Measurements from ENCODE around the gene TSPO2. TPM values are rescaled to one million over a fixed set of nuclear protein-coding genes. Genes with fewer than 3 reads are reported as not detected.

TSPO2 gene
- total and polyA plus RNA-seq, 9 of the 15 experiments (the other 6 are each of a cell fraction or from before 2014, with no cell fraction given), result not detected

DNA sequence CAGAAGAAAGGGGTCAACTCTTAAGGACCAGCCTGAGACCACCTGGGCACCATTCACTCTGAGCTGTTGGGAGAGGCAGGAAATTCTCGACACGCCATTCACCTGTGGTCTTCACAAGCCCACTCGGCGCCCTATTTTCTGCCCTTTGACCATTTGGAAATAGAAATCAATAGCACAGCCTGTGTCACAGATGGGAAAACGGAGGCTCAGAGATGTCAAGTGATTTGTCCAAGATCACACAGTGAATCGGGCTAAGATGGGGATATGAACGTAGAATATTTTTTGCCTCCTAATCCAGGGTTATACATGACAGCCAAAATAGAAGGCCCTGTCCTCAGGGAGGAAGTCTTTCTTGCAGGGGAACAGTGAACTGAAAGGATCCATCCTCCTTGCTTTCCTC lies 7.7 kb downstream of the TSPO2 start:
- no peak for TF ChIP-seq ATF1 (CRISPR knock-in tag; IDR thresholded peaks at IDR 0.05)
- no peak for TF ChIP-seq ATF1 (tag; IDR thresholded peaks at IDR 0.05)
- TF ChIP-seq MYBL2 (IDR thresholded peaks at IDR 0.05; ENCODE audit: low read depth), result no peak
- no peak for TF ChIP-seq MYBL2 (CRISPR knock-in tag; IDR thresholded peaks at IDR 0.05; ENCODE audit: borderline replicate concordance)
- no peak for TF ChIP-seq ATF7 (IDR thresholded peaks at IDR 0.05)
- no peak for TF ChIP-seq ZNF408 (CRISPR knock-in tag; IDR thresholded peaks at IDR 0.05; ENCODE audit: low read depth)
- peak; percentile 35 for TF ChIP-seq ZFP36 (IDR thresholded peaks at IDR 0.05; ENCODE audit: low read depth, low read length, partially characterized antibody)
- no peak for TF ChIP-seq HNRNPUL1 (IDR thresholded peaks at IDR 0.05; ENCODE audit: low read length)
- TF ChIP-seq RBM25 (IDR thresholded peaks at IDR 0.05; ENCODE audit: low read depth, low read length, severe bottlenecking), result peak; percentile 70
- TF ChIP-seq BCOR (IDR thresholded peaks at IDR 0.05), result 0 out of 2 replicates have a peak, but pooled peaks have one; percentile 17
- TF ChIP-seq, protein P1, sequence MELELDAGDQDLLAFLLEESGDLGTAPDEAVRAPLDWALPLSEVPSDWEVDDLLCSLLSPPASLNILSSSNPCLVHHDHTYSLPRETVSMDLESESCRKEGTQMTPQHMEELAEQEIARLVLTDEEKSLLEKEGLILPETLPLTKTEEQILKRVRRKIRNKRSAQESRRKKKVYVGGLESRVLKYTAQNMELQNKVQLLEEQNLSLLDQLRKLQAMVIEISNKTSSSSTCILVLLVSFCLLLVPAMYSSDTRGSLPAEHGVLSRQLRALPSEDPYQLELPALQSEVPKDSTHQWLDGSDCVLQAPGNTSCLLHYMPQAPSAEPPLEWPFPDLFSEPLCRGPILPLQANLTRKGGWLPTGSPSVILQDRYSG (tag; conservative IDR thresholded peaks at IDR 0.05; ENCODE audit: low read depth), result no peak
- no peak for TF ChIP-seq BDP1 (IDR thresholded peaks at IDR 0.05; ENCODE audit: insufficient read depth, insufficient read length)
- no peaks in the 10 kb centered on the region for H3K27me3 ChIP-seq (ENCODE audit: control insufficient read depth in 2 of 2, insufficient read depth in 2 of 2, low read length in 2 of 2)
- no peak overlapping the region for H3K4me2 ChIP-seq (ENCODE audit: insufficient read depth, low read length)
- no peak overlapping the region for H3K27ac ChIP-seq (ENCODE audit: extremely low read depth, low read depth, low read length)
- no peak overlapping the region for H3K9ac ChIP-seq (ENCODE audit: insufficient read depth in 1 of 2, low read depth in 2 of 2, low read length in 2 of 2)
- intact Hi-C loops (cut with micrococcal nuclease) (no loop called here), in situ Hi-C loops (cut with MboI) (loop anchor here (25.0 kb wide), 1 partner anchor 1688 kb away; no protein-coding TSS in a partner anchor)
- FAIRE-seq (no peak), DNase-seq (ENCODE audit: extremely low read depth in 1 of 4, low spot score in 3 of 4) (no peak), ATAC-seq (no peak)
- no peak overlapping the region for H2AFZ ChIP-seq (ENCODE audit: low read depth, low read length)
- H3K4me1 ChIP-seq (replicated peaks in 1 of 2; ENCODE audit: control insufficient read depth in 2 of 2, insufficient read depth in 2 of 2, low read length in 2 of 2), result peaks cover 4 to 12% of the 10 kb centered on the region in 2 experiments
- no peaks in the 10 kb centered on the region for H3K79me2 ChIP-seq (ENCODE audit: control insufficient read depth, insufficient read depth, low read length)
- peaks cover 4% of the 10 kb centered on the region; the same call in 1 of the 2 replicates for H4K20me1 ChIP-seq (replicated peaks; ENCODE audit: control insufficient read depth, insufficient read depth, low read length)
- ChIA-PET CTCF (ENCODE audit: low intra/inter-chr PET ratio) (interaction anchor here (0.6 kb wide), 1 partner anchor 56 kb away, joined by 3 read pairs; no protein-coding TSS in a partner anchor), POLR2A (interaction anchor here (0.6 to 1.7 kb wide), 3 partner anchors 13 to 1715 kb away, joined by 3 to 4 read pairs (median 3); no protein-coding TSS in a partner anchor)
- BruUV-seq (replicated peaks), result no TSS peak
- no peak overlapping the region for H3K4me3 ChIP-seq
- 65% methylated on average over 7 of the region's 7 CpGs for WGBS (ENCODE audit: insufficient coverage, low coverage, missing lambda C conversion rate)
- H3K9me1 ChIP-seq (ENCODE audit: control insufficient read depth, insufficient read depth, low read length), result no peaks in the 10 kb centered on the region
- H3K9me3 ChIP-seq (replicated peaks; ENCODE audit: control insufficient read depth, insufficient read depth, low read depth, low read length), result no peaks in the 10 kb centered on the region
- no peaks in the 10 kb centered on the region for H3K36me3 ChIP-seq (ENCODE audit: control insufficient read depth, insufficient read depth, low read length)

Measured in K562 (cell line).